DMS53 treated with DMSO at 0.1 percent for 48 hours (cell line): ENCODE measurements around the gene EZH2.
A peak's percentile ranks its signal among the peaks of the same experiment; 100 is the strongest.

ENCODE experiments used
- DNase-seq: peaks from one replicate; lab custom pipeline; 2025; ENCODE audit not compliant: unreplicated experiment; lab: John Stamatoyannopoulos, UW

EZH2 gene

GRCh38 chr7:148856891-148857290 lies 27.2 kb downstream of the EZH2 start:
- DNase-seq = no peak

GRCh38 chr7:148856578-148856881 lies 27.6 kb downstream of the EZH2 start:
- DNase-seq = no peak

GRCh38 chr7:148854983-148855382 lies 29.1 kb downstream of the EZH2 start:
- DNase-seq = no peak

GRCh38 chr7:148852272-148852671 lies 31.8 kb downstream of the EZH2 start:
- no peak for DNase-seq

- no peak for DNase-seq
These were observed 33.5 kb downstream of the EZH2 start for GRCh38 chr7:148850564-148850963.

GRCh38 chr7:148849393-148850098 lies 34.5 kb downstream of the EZH2 start:
- DNase-seq = no peak

- no peak for DNase-seq
These were observed 36.0 kb downstream of the EZH2 start for GRCh38 chr7:148847815-148848734.

GRCh38 chr7:148838905-148839304 lies 45.2 kb downstream of the EZH2 start:
- DNase-seq = no peak

- no peak for DNase-seq
These were observed 48.2 kb downstream of the EZH2 start for GRCh38 chr7:148835854-148836253.

- no peak for DNase-seq
These were observed 49.5 kb downstream of the EZH2 start for GRCh38 chr7:148834605-148835004.

- DNase-seq = no peak
These were observed 52.3 kb downstream of the EZH2 start for GRCh38 chr7:148831782-148832181.

- DNase-seq = no peak
These were observed 53.0 kb downstream of the EZH2 start for GRCh38 chr7:148830897-148831692.

- no peak for DNase-seq
These were observed 55.1 kb downstream of the EZH2 start for GRCh38 chr7:148828965-148829364.

- DNase-seq = no peak
These were observed 58.8 kb downstream of the EZH2 start for GRCh38 chr7:148825338-148825737.

GRCh38 chr7:148824864-148825263 lies 59.2 kb downstream of the EZH2 start:
- DNase-seq = no peak

GRCh38 chr7:148821422-148821821 lies 62.7 kb downstream of the EZH2 start:
- DNase-seq = no peak

- no peak for DNase-seq
These were observed 64.3 kb downstream of the EZH2 start for GRCh38 chr7:148819697-148820360.

GRCh38 chr7:148815612-148816011 lies 68.5 kb downstream of the EZH2 start:
- DNase-seq = peak; percentile 74

- no peak for DNase-seq
These were observed 69.0 kb downstream of the EZH2 start for GRCh38 chr7:148814922-148815559.

- DNase-seq = no peak
These were observed 70.2 kb downstream of the EZH2 start for GRCh38 chr7:148813890-148814289.

- DNase-seq = no peak
These were observed 72.2 kb downstream of the EZH2 start for GRCh38 chr7:148811892-148812291.
